A549 (cell line): Measurements from ENCODE around the gene HYPK. TPM values are rescaled to one million over a fixed set of nuclear protein-coding genes. Genes with fewer than 3 reads are reported as not detected.

Experiments
- ATAC-seq, 2 experiments: fragments of 200-7000 bp in 1 of 2; fragments of >200 bp in 1 of 2; cut with Nextera tagmentation in 1 of 2; cut with Tn5 transposase in 1 of 2; 3 replicates each; pipeline versions ENCODE4 v1.8.0 to v1.9.1; 2018 to 2020; ENCODE audit warnings: mild to moderate bottlenecking in 1 of 2, moderate library complexity in 1 of 2
- CTCF ChIA-PET: fragments of 300-600 bp; sonication (Branson Sonifier 250); formaldehyde crosslinking; extraction: SDS; loops from one replicate; lab custom pipeline; 2021; ENCODE audit warnings: antibody characterized with exemption, inconsistent platforms; lab: Yijun Ruan, JAX
- POLR2A ChIA-PET: fragments of 350-600 bp; formaldehyde crosslinking; extraction: SDS; loops from one replicate; lab custom pipeline; 2021; ENCODE audit warnings: antibody characterized with exemption, inconsistent platforms; lab: Yijun Ruan, JAX
- DNase-seq, 2 experiments: peaks; one replicate each; pipeline versions ENCODE4 v3.0.0 to v3.0.0-alpha.2; 2011 to 2016; ENCODE audit warnings: low read depth in 1 of 2, low spot score in 1 of 2
- FAIRE-seq: peaks from 2 replicates; lab custom pipeline; 2011; peaks lifted over from hg19 to GRCh38; lab: Jason Lieb, UNC
- H3K27ac ChIP-seq, 2 experiments: fragments of >200 bp; sonication (Bioruptor Twin); formaldehyde crosslinking; 3 replicates each; pipeline ENCODE4 v1.5.1; 2016 to 2017
- H3K4me1 ChIP-seq: fragments of >200 bp; sonication (Bioruptor Twin); formaldehyde crosslinking; 3 replicates; pipeline ENCODE4 v1.6.1; 2016
- H3K4me2 ChIP-seq: fragments of >200 bp; sonication (Bioruptor Twin); formaldehyde crosslinking; 3 replicates; pipeline ENCODE4 v1.6.1; 2016
- H3K4me3 ChIP-seq: fragments of >200 bp; sonication (Bioruptor Twin); formaldehyde crosslinking; 3 replicates; pipeline ENCODE4 v1.5.1; 2016
- H3K9me3 ChIP-seq: fragments of >200 bp; sonication (Bioruptor Twin); formaldehyde crosslinking; 3 replicates; pipeline ENCODE4 v1.6.1; 2016
- ATOH8 ChIP-seq: fragments of 250-450 bp; sonication (Bioruptor Pico); IDR thresholded peaks from 2 replicates; pipeline ENCODE4 v1.5.0; 2020; ENCODE audit warnings: low read depth, mild to moderate bottlenecking, moderate library complexity
- BCL3 ChIP-seq: fragments of >200 bp; sonication (Bioruptor Twin); formaldehyde crosslinking; IDR thresholded peaks from 3 replicates; pipeline ENCODE4 v1.6.1; 2016
- CBX2 ChIP-seq: fragments of 200-600 bp; sonication (generic); IDR thresholded peaks from 2 replicates; pipeline ENCODE4 v1.6.1; 2016; ENCODE audit warnings: low read depth, mild to moderate bottlenecking, borderline replicate concordance
- CBX8 ChIP-seq: fragments of 200-600 bp; sonication (generic); IDR thresholded peaks from 2 replicates; pipeline ENCODE4 v1.6.1; 2016
- CHD2 ChIP-seq: fragments of 150-350 bp; IDR thresholded peaks from 2 replicates; pipeline ENCODE4 v1.6.1; 2014; ENCODE audit warnings: low read length; ENCODE audit not compliant: partially characterized antibody
- CHD4 ChIP-seq: fragments of 200-600 bp; sonication (generic); IDR thresholded peaks from 2 replicates; pipeline ENCODE4 v1.6.1; 2016; ENCODE audit warnings: antibody characterized with exemption, mild to moderate bottlenecking, borderline replicate concordance
- E2F6 ChIP-seq: IDR thresholded peaks from 2 replicates; pipeline ENCODE4 v1.6.1; 2012; ENCODE audit warnings: low read depth, borderline replicate concordance
- EP300 ChIP-seq, 2 experiments: fragments of >200 bp; sonication (Bioruptor Twin); formaldehyde crosslinking; IDR thresholded peaks; 2 replicates in 1 of 2; 3 replicates in 1 of 2; pipeline ENCODE4 v1.6.1; 2016 to 2017
- ESRRA ChIP-seq: fragments of 150-350 bp; IDR thresholded peaks from 2 replicates; pipeline ENCODE4 v1.6.1; 2014; ENCODE audit warnings: mild to moderate bottlenecking, low read length, borderline replicate concordance
- FOXS1 ChIP-seq: fragments of 250-450 bp; sonication (Bioruptor Pico); IDR thresholded peaks from 2 replicates; pipeline ENCODE4 v1.5.0; 2020; ENCODE audit warnings: mild to moderate bottlenecking, moderate library complexity
- GATA3 ChIP-seq: IDR thresholded peaks from 2 replicates; pipeline ENCODE4 v1.6.1; 2012; ENCODE audit warnings: borderline replicate concordance
- HDAC2 ChIP-seq: fragments of 200-600 bp; sonication (generic); IDR thresholded peaks from 2 replicates; pipeline ENCODE4 v1.6.1; 2016
- HMGXB4 ChIP-seq: fragments of 250-450 bp; sonication (Bioruptor Pico); IDR thresholded peaks from 2 replicates; pipeline ENCODE4 v1.5.0; 2021; ENCODE audit warnings: mild to moderate bottlenecking, moderate library complexity, borderline replicate concordance
- HOXB13 ChIP-seq: fragments of 250-450 bp; sonication (Bioruptor Pico); IDR thresholded peaks from 2 replicates; pipeline ENCODE4 v1.5.0; 2020; ENCODE audit warnings: low read depth, mild to moderate bottlenecking, moderate library complexity
- JUN ChIP-seq, 2 experiments: fragments of >200 bp; sonication (Bioruptor Twin); formaldehyde crosslinking; IDR thresholded peaks; 2 replicates in 1 of 2; 3 replicates in 1 of 2; pipeline ENCODE4 v1.6.1; 2016 to 2017
- JUNB ChIP-seq: fragments of >200 bp; sonication (Bioruptor Twin); formaldehyde crosslinking; IDR thresholded peaks from 2 replicates; pipeline ENCODE4 v1.6.1; 2016
- KDM5A ChIP-seq: fragments of 200-600 bp; sonication (generic); IDR thresholded peaks from 2 replicates; pipeline ENCODE4 v1.6.1; 2016; ENCODE audit warnings: antibody characterized with exemption, mild to moderate bottlenecking
- MAZ ChIP-seq: fragments of 150-350 bp; IDR thresholded peaks from 2 replicates; pipeline ENCODE4 v1.6.1; 2014; ENCODE audit warnings: antibody characterized with exemption, low read depth, low read length, borderline replicate concordance
- MYC ChIP-seq: IDR thresholded peaks from 2 replicates; pipeline ENCODE4 v1.6.1; 2012; ENCODE audit warnings: mild to moderate bottlenecking, inconsistent platforms, low read length, improper control_type of control experiment, borderline replicate concordance
- NFE2L2 ChIP-seq: fragments of 150-350 bp; conservative IDR thresholded peaks from 2 replicates; pipeline ENCODE4 v1.6.1; 2014; ENCODE audit warnings: low read length
- NPAS2 ChIP-seq: fragments of 250-450 bp; sonication (Bioruptor Pico); IDR thresholded peaks from 2 replicates; pipeline ENCODE4 v1.8.0; 2022; ENCODE audit warnings: mild to moderate bottlenecking, moderate library complexity, borderline replicate concordance
- NR3C1 ChIP-seq: fragments of >200 bp; sonication (Bioruptor Twin); formaldehyde crosslinking; IDR thresholded peaks from 3 replicates; pipeline ENCODE4 v1.6.1; 2017
- PBX3 ChIP-seq: IDR thresholded peaks from 2 replicates; pipeline ENCODE4 v1.6.1; 2012
- PHF8 ChIP-seq: fragments of 200-600 bp; sonication (generic); IDR thresholded peaks from 2 replicates; pipeline ENCODE4 v1.6.1; 2016; ENCODE audit warnings: low read depth, mild to moderate bottlenecking, antibody characterized with exemption, moderate library complexity, borderline replicate concordance
- POLR2AphosphoS2 ChIP-seq: conservative IDR thresholded peaks from 2 replicates; pipeline ENCODE4 v1.6.1; 2012; ENCODE audit warnings: low read length, improper control_type of control experiment, inconsistent platforms
- RNF2 ChIP-seq: fragments of 200-600 bp; sonication (generic); IDR thresholded peaks from 2 replicates; pipeline ENCODE4 v1.6.1; 2016; ENCODE audit warnings: low read depth, mild to moderate bottlenecking, antibody characterized with exemption, moderate library complexity, borderline replicate concordance
- ZFP36 ChIP-seq: fragments of 450-650 bp; IDR thresholded peaks from 2 replicates; pipeline ENCODE4 v1.6.1; 2014; ENCODE audit warnings: borderline replicate concordance; ENCODE audit not compliant: partially characterized antibody
- WGBS: methylation state at CpG from one replicate; pipeline ENCODE4 v1.1.6; 2017; ENCODE audit errors: missing lambda C conversion rate; 5-methylcytosine and 5-hydroxymethylcytosine counted together
- polyA plus RNA-seq, 4 experiments: library from polyadenylated mRNA; depleted of rRNA in 3 of 4; stranded (reverse); fragments of >200 nt; fragmentation: RNase III in 1 of 4; extraction: RNeasy Plus Mini Kit Qiagen cat#74134 plus additional on column Dnase treatment in 1 of 4; gene quantifications; 2 replicates in 3 of 4; 3 replicates in 1 of 4; pipeline ENCODE4 v1.2.3, GENCODE V29; 2011 to 2017

HYPK gene
- polyA plus RNA-seq, 2 of the 4 experiments (the other 2 are of a cell fraction), result 21.0 to 66.5 TPM

GRCh38 chr15:43851251-43851650 lies 50.9 kb downstream of the HYPK start:
- DNase-seq (no peak), ATAC-seq (no peak), FAIRE-seq (no peak)
- whole genome bisulfite sequencing, result 93% methylated on average over 3 of the region's 3 CpGs
- H3K9me3 ChIP-seq, result no peaks in the 10 kb centered on the region
- CTCF ChIA-PET, result no interaction called here
- no peak overlapping the region for H3K4me2 ChIP-seq
- no peak overlapping the region for H3K27ac ChIP-seq
- TF ChIP-seq CHD2 (no peak), PBX3 (no peak), EP300 (IDR thresholded peaks at IDR 0.05) (no peak), GATA3 (no peak), CBX8 (no peak), CHD4 (no peak), ATOH8 (CRISPR knock-in tag) (no peak), JUNB (no peak), CBX2 (no peak), MYC (no peak), HOXB13 (CRISPR knock-in tag) (no peak), KDM5A (no peak), NPAS2 (CRISPR knock-in tag) (no peak), HDAC2 (no peak), ESRRA (no peak), ZFP36 (no peak), JUN (IDR thresholded peaks at IDR 0.05) (no peak), POLR2AphosphoS2 (no peak), MAZ (no peak), HMGXB4 (CRISPR knock-in tag) (no peak)
- POLR2A ChIA-PET, result no interaction called here
- no peak overlapping the region for H3K4me3 ChIP-seq
- no peaks in the 10 kb centered on the region for H3K4me1 ChIP-seq

- ChIA-PET POLR2A (no interaction called here), CTCF (no interaction called here)
- H3K4me3 ChIP-seq, result no peak overlapping the region
- H3K9me3 ChIP-seq, result no peaks in the 10 kb centered on the region
- TF ChIP-seq CHD4 (no peak), E2F6 (no peak), RNF2 (no peak), BCL3 (no peak), NFE2L2 (no peak), PHF8 (no peak), MYC (no peak), NR3C1 (no peak), FOXS1 (CRISPR knock-in tag) (no peak), CBX2 (no peak)
- FAIRE-seq (no peak), DNase-seq (no peak), ATAC-seq (no peak)
- H3K27ac ChIP-seq, result no peak overlapping the region
- 95% methylated on average over 4 of the region's 4 CpGs for WGBS
- no peaks in the 10 kb centered on the region for H3K4me1 ChIP-seq
- H3K4me2 ChIP-seq, result no peak overlapping the region
These were observed 52.2 kb downstream of the HYPK start for GRCh38 chr15:43852607-43853006.
